SJCRH30 (cell line): ENCODE data around the gene HBG2. TPM values are rescaled to one million over a fixed set of nuclear protein-coding genes. Genes with fewer than 3 reads are reported as not detected.

Source experiments
- DNase-seq, 2 experiments: peaks; one replicate each; pipeline ENCODE4 v3.0.0-alpha.2; 2015 to 2020
- H3K27ac ChIP-seq: fragments of 250-450 bp; sonication (Bioruptor Pico); 2 replicates; pipeline ENCODE4 v1.5.1; 2020; ENCODE audit warnings: mild to moderate bottlenecking, moderate library complexity
- H3K27me3 ChIP-seq: fragments of 250-450 bp; sonication (Bioruptor Pico); 2 replicates; pipeline ENCODE4 v1.5.1; 2020; ENCODE audit warnings: mild to moderate bottlenecking, moderate library complexity
- H3K36me3 ChIP-seq: fragments of 250-450 bp; sonication (Bioruptor Pico); 2 replicates; pipeline ENCODE4 v1.5.1; 2020; ENCODE audit warnings: mild to moderate bottlenecking, moderate library complexity
- H3K4me1 ChIP-seq: fragments of 250-450 bp; sonication (Bioruptor Pico); 2 replicates; pipeline ENCODE4 v1.5.1; 2020; ENCODE audit warnings: mild to moderate bottlenecking, moderate library complexity
- H3K4me3 ChIP-seq: fragments of 250-450 bp; sonication (Bioruptor Pico); 2 replicates; pipeline ENCODE4 v1.5.1; 2020; ENCODE audit warnings: mild to moderate bottlenecking, moderate library complexity
- H3K9me3 ChIP-seq: fragments of 250-450 bp; sonication (Bioruptor Pico); replicated peaks from 2 replicates; pipeline ENCODE4 v1.5.1; 2020; ENCODE audit warnings: mild to moderate bottlenecking, moderate library complexity
- total RNA-seq: library from RNA; depleted of rRNA; stranded (reverse); fragments of >200 nt; shearing (Covaris generic); gene quantifications from 2 replicates; pipeline ENCODE4 v1.2.3, GENCODE V29; 2014; rRNA removed

HBG2 gene
- total RNA-seq, 1 experiment from 2014 or later, result not detected

GRCh38 chr11:5204787-5205186 is 49.8 kb downstream of the HBG2 start:
- no peaks in the 10 kb centered on the region for H3K4me1 ChIP-seq
- no peaks in the 10 kb centered on the region for H3K9me3 ChIP-seq
- DNase-seq, result peak; percentile 3 to 54
- no peaks in the 10 kb centered on the region; the same call in 1 of the 2 replicates for H3K27me3 ChIP-seq
- no peak overlapping the region for H3K27ac ChIP-seq
- H3K4me3 ChIP-seq, result no peak overlapping the region
- H3K36me3 ChIP-seq, result no peaks in the 10 kb centered on the region

GRCh38 chr11:5203366-5203765 is 51.2 kb downstream of the HBG2 start:
- no peak overlapping the region for H3K27ac ChIP-seq

More at GRCh38 chr11:5203366-5203765, 51.2 kb downstream of the HBG2 start:
- no peaks in the 10 kb centered on the region for H3K4me1 ChIP-seq
- no peak for DNase-seq
- no peaks in the 10 kb centered on the region for H3K9me3 ChIP-seq
- H3K4me3 ChIP-seq, result no peak overlapping the region
- no peaks in the 10 kb centered on the region for H3K36me3 ChIP-seq
- peaks cover 3% of the 10 kb centered on the region; the same call in 1 of the 2 replicates for H3K27me3 ChIP-seq

Other genes starting within 250 kb of the HBG2 start
- gene OR52J3, start 208.3 kb downstream of the HBG2 start, total RNA-seq, result not detected in 2 replicates
- not detected in 2 replicates for gene OR52E2, start 195.2 kb downstream of the HBG2 start, total RNA-seq
- not detected in 2 replicates for gene OR52E1, start 185.2 kb downstream of the HBG2 start, total RNA-seq
- not detected in 2 replicates for gene OR52A5, start 116.4 kb downstream of the HBG2 start, total RNA-seq
- gene OR52A1, start 100.0 kb downstream of the HBG2 start, total RNA-seq, result not detected in 2 replicates
- not detected in 2 replicates for gene OR51V1, start 54.1 kb downstream of the HBG2 start, total RNA-seq
- gene HBB, start 27.7 kb downstream of the HBG2 start, total RNA-seq, result not detected in 2 replicates
- not detected in 2 replicates for gene HBD, start 20.3 kb downstream of the HBG2 start, total RNA-seq
- not detected in 2 replicates for gene HBG1, start 4.9 kb downstream of the HBG2 start, total RNA-seq
- gene HBE1, start 15.2 kb upstream of the HBG2 start, total RNA-seq, result 0.26 TPM in 1 of 2 replicates, not detected in the other
- not detected in 2 replicates for gene OR51B4, start 47.2 kb upstream of the HBG2 start, total RNA-seq
- gene OR51B2, start 69.5 kb upstream of the HBG2 start, total RNA-seq, result not detected in 2 replicates
- gene OR51B5, start 88.7 kb upstream of the HBG2 start, total RNA-seq, result 0.28 TPM in 1 of 2 replicates, not detected in the other
- not detected in 2 replicates for gene OR51B6, start 96.7 kb upstream of the HBG2 start, total RNA-seq
- gene OR51M1, start 129.0 kb upstream of the HBG2 start, total RNA-seq, result not detected in 2 replicates
- not detected in 2 replicates for gene OR51Q1, start 167.3 kb upstream of the HBG2 start, total RNA-seq
- not detected in 2 replicates for gene OR51I1, start 186.7 kb upstream of the HBG2 start, total RNA-seq
- not detected in 2 replicates for gene OR51I2, start 194.5 kb upstream of the HBG2 start, total RNA-seq
- not detected in 2 replicates for gene OR52D1, start 233.9 kb upstream of the HBG2 start, total RNA-seq